Right lobe of liver (tissue), 6 donors: ENCODE results near the gene GARIN3. TPM values are rescaled to one million over a fixed set of nuclear protein-coding genes. Genes with fewer than 3 reads are reported as not detected.
A peak's percentile ranks its signal among the peaks of the same experiment; 100 is the strongest.

Experiments used
- ATAC-seq, 4 donors: fragments of 200-7000 bp; cut with Tn5 transposase; one replicate each; pipeline ENCODE4 v1.9.1; 2020; ENCODE audit warnings: mild to moderate bottlenecking in 4 of 4, moderate library complexity in 4 of 4
- DNase-seq, 3 donors: peaks; one replicate each; pipeline ENCODE4 v3.0.0-alpha.2; 2020
- H3K27ac ChIP-seq, 3 donors: fragments of 200-600 bp; one replicate each; pipeline ENCODE4 v1.8.0; 2022
- H3K27me3 ChIP-seq, 2 donors: fragments of 200-600 bp; one replicate each; pipeline ENCODE4 v1.8.0; 2022
- H3K36me3 ChIP-seq, 4 donors: fragments of 200-600 bp; sonication (generic) in 1 of 4; one replicate each; pipeline versions ENCODE4 v1.5.1 to v1.8.0; 2017 to 2022; ENCODE audit warnings: control low read depth in 1 of 4
- H3K4me1 ChIP-seq, 4 donors: fragments of 200-600 bp; sonication (generic) in 1 of 4; one replicate each; pipeline versions ENCODE4 v1.5.1 to v1.8.0; 2017 to 2022; ENCODE audit warnings: control low read depth in 1 of 4
- H3K4me3 ChIP-seq, 3 donors: fragments of 200-600 bp; one replicate each; pipeline ENCODE4 v1.8.0; 2022
- H3K9me3 ChIP-seq, 4 donors: fragments of 200-600 bp; sonication (generic) in 1 of 4; one replicate each; pipeline versions ENCODE4 v1.5.1 to v1.8.0; 2017 to 2022; ENCODE audit warnings: control low read depth in 1 of 4
- POLR2A ChIP-seq: fragments of 450-650 bp; IDR thresholded peaks from one replicate; pipeline ENCODE4 v1.6.1; 2017; ENCODE audit warnings: antibody characterized with exemption, mild to moderate bottlenecking
- WGBS: methylation state at CpG from one replicate; pipeline ENCODE4 v1.1.6; 2018; ENCODE audit warnings: low coverage, low lambda C conversion rate; ENCODE audit not compliant: insufficient coverage; ENCODE audit errors: missing lambda C conversion rate; 5-methylcytosine and 5-hydroxymethylcytosine counted together
- intact Hi-C, 2 donors: fragments of 100-400 bp; cut with DNase I; formaldehyde crosslinking; loops; one replicate each; pipeline versions ENCODE4 v1.11.2 to v1.14.1; 2022
- total RNA-seq, 6 experiments: library from RNA; depleted of rRNA in 2 of 6; stranded (reverse); fragments of >200 nt in 2 of 6; fragmentation: NEBNext Ultra II Directional in 3 of 6; extraction: Animal tissue kit (Norgen Biotek cat#: 25700) in 3 of 6; gene quantifications; one replicate each; pipeline versions ENCODE4 v1.1.0 to v1.2.4, GENCODE V29; 2016 to 2023
- TF ChIP-seq, protein P1 (sequence below), 4 donors: fragments of 200-600 bp in 3 of 4; fragments of 450-650 bp in 1 of 4; IDR thresholded peaks; one replicate each; pipeline versions ENCODE4 v1.5.1 to v1.8.0; 2016 to 2022; ENCODE audit warnings: antibody characterized with exemption in 4 of 4, mild to moderate bottlenecking in 2 of 4
- donor health status: DM: no; HTN: yes; CAD: no.
- donor health status: DM: no; HTN: no; CAD: no.
- donor health status: DM: no; HTN: no; CAD: no.
- donor health status: DM: no; HTN: yes; CAD: no.
- donor health status: DM: no; HTN: yes; CAD: no.

The GARIN3 gene
- total RNA-seq, 6 experiments from 2014 or later = not detected

DNA sequence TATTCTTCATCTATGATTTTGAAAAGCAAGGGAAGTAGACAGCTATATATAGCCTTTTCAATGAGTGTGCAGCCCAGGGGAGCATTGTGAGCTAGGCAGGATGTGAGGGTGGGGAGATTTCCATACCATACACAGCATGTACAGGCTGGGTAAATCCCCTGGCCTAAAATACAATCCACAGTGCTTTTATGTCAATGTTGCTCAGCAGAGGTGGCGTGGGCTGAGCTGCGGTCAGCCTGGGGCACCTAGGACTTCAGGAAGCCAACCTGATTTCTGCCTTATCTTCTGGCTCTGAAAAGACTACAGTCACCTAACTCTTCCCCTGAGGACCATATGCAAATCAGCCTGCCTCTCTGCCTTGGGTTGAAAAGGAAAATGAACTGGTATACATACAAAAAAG, 6.3 kb upstream of the GARIN3 start:
- Histone ChIP-seq H3K9me3 (no peaks in the 10 kb centered on the region), H3K27ac (no peak overlapping the region), H3K36me3 (no peaks in the 10 kb centered on the region), H3K4me3 (no peak overlapping the region), H3K27me3 (no peaks in the 10 kb centered on the region), H3K4me1 (no peaks in the 10 kb centered on the region)
- ATAC-seq = peak in 2 of 4 donors; percentile 28 to 38
- WGBS = 53% methylated on average over 2 of the region's 2 CpGs
- TF ChIP-seq, protein P1, sequence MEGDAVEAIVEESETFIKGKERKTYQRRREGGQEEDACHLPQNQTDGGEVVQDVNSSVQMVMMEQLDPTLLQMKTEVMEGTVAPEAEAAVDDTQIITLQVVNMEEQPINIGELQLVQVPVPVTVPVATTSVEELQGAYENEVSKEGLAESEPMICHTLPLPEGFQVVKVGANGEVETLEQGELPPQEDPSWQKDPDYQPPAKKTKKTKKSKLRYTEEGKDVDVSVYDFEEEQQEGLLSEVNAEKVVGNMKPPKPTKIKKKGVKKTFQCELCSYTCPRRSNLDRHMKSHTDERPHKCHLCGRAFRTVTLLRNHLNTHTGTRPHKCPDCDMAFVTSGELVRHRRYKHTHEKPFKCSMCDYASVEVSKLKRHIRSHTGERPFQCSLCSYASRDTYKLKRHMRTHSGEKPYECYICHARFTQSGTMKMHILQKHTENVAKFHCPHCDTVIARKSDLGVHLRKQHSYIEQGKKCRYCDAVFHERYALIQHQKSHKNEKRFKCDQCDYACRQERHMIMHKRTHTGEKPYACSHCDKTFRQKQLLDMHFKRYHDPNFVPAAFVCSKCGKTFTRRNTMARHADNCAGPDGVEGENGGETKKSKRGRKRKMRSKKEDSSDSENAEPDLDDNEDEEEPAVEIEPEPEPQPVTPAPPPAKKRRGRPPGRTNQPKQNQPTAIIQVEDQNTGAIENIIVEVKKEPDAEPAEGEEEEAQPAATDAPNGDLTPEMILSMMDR (IDR thresholded peaks at IDR 0.05) = no peak
- TF ChIP-seq POLR2A = no peak
- no peak for DNase-seq
- intact Hi-C loops = no loop called here

DNA sequence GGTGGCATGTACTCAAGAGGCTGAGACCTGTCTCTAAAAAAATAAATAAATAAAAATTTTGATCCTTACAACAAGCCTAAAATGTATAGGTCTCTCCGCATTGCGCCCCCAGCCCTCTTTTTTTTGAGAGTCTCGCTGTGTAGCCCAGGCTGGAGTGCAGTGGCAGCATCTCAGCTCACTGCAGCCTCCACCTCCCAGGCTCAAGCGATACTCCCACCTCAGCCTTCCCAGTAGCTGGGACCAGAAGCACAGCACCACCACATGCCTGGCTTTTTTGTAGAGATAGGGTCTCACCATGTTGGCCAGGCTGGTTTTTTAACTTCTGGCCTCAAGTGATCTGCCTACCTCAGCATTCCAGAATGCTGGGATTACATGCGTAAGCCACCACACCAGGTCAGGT, 2.2 kb upstream of the GARIN3 start:
- no peak for TF ChIP-seq POLR2A
- TF ChIP-seq, protein P1 (IDR thresholded peaks at IDR 0.05) = no peak
- intact Hi-C loops = no loop called here
- Histone ChIP-seq H3K27me3 (no peaks in the 10 kb centered on the region), H3K27ac (no peak overlapping the region), H3K9me3 (no peaks in the 10 kb centered on the region), H3K4me3 (no peak overlapping the region), H3K4me1 (no peaks in the 10 kb centered on the region), H3K36me3 (no peaks in the 10 kb centered on the region)
- ATAC-seq (no peak), DNase-seq (no peak)
- 75% methylated on average over 4 of the region's 5 CpGs for WGBS

GRCh38 chr5:157167214-157167621, 1.2 kb upstream of the GARIN3 start:
- DNase-seq (no peak), ATAC-seq (no peak)
- H3K9me3 ChIP-seq = no peaks in the 10 kb centered on the region
- intact Hi-C loops = no loop called here
- no peak overlapping the region for H3K4me3 ChIP-seq
- 54% methylated on average over 4 of the region's 4 CpGs for WGBS
- no peak overlapping the region for H3K27ac ChIP-seq
- no peaks in the 10 kb centered on the region for H3K36me3 ChIP-seq
- no peaks in the 10 kb centered on the region for H3K27me3 ChIP-seq
- TF ChIP-seq, protein P1 (IDR thresholded peaks at IDR 0.05) = no peak
- TF ChIP-seq POLR2A = no peak
- no peaks in the 10 kb centered on the region for H3K4me1 ChIP-seq

DNA sequence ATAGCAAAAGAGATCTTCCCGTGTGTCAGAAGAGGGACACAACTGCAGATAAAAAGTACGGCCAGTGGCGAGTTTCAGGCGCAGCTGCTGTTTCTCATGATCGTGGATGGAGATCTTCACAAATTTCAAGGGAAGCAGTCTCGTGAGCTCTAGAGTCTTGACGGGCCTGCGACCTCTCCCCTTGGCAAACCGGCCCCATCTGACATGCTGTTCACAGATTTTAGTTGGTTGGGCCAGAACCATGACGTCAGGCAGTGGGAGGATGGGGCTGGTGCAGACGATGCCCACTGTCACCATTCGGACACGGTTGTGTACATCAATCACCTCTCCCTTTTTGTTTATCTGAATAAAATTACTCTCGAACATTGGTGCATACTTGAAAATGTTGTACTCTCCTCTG, 396 bp downstream of the GARIN3 start:
- no peaks in the 10 kb centered on the region for H3K9me3 ChIP-seq
- TF ChIP-seq, protein P1 (IDR thresholded peaks at IDR 0.05) = no peak
- TF ChIP-seq POLR2A = no peak
- no peaks in the 10 kb centered on the region for H3K4me1 ChIP-seq
- no peak overlapping the region for H3K4me3 ChIP-seq
- 59% methylated on average over 9 of the region's 14 CpGs for WGBS
- no peak for DNase-seq
- no peak overlapping the region for H3K27ac ChIP-seq
- H3K36me3 ChIP-seq = no peaks in the 10 kb centered on the region
- ATAC-seq = no peak
- no peaks in the 10 kb centered on the region for H3K27me3 ChIP-seq
- intact Hi-C loops = no loop called here

GRCh38 chr5:157165261-157165660, 803 bp downstream of the GARIN3 start:
- no peak overlapping the region for H3K27ac ChIP-seq
- H3K9me3 ChIP-seq = no peaks in the 10 kb centered on the region
- DNase-seq (no peak), ATAC-seq (no peak)
- TF ChIP-seq POLR2A = no peak
- TF ChIP-seq, protein P1 (IDR thresholded peaks at IDR 0.05) = no peak
- intact Hi-C loops = no loop called here
- no peaks in the 10 kb centered on the region for H3K36me3 ChIP-seq
- 71% methylated on average over 4 of the region's 4 CpGs for WGBS
- H3K4me3 ChIP-seq = no peak overlapping the region
- no peaks in the 10 kb centered on the region for H3K4me1 ChIP-seq
- H3K27me3 ChIP-seq = no peaks in the 10 kb centered on the region
